GM12878 (cell line): ENCODE data around the gene HVCN1. TPM values are rescaled to one million over a fixed set of nuclear protein-coding genes. Genes with fewer than 3 reads are reported as not detected.
A peak's percentile ranks its signal among the peaks of the same experiment; 100 is the strongest.

Source experiments
- ATAC-seq: fragments of 200-7000 bp; cut with Tn5 transposase; 3 replicates; pipeline ENCODE4 v1.9.1; 2020; ENCODE audit warnings: mild to moderate bottlenecking, moderate library complexity
- BruUV-seq: library from RNA; stranded (reverse); fragments of 400-500 nt; replicated peaks from 2 replicates; lab custom pipeline; 2021; lab: Mats Ljungman, UMichigan
- CTCF ChIA-PET: fragments of 300-600 bp; sonication (Branson Sonifier 250); formaldehyde crosslinking; extraction: SDS; loops from one replicate; lab custom pipeline; 2021; ENCODE audit warnings: inconsistent platforms; lab: Yijun Ruan, JAX
- POLR2A ChIA-PET: fragments of 350-600 bp; formaldehyde crosslinking; extraction: SDS; loops from one replicate; lab custom pipeline; 2021; ENCODE audit warnings: inconsistent platforms; lab: Charles Lee
- RAD21 ChIA-PET: fragments of 300-600 bp; sonication (Branson Sonifier 250); formaldehyde crosslinking; loops from one replicate; lab custom pipeline; 2023; ENCODE audit warnings: antibody characterized with exemption; ENCODE audit not compliant: unreplicated experiment; lab: Charles Lee
- SMC1A ChIA-PET: fragments of 300-600 bp; sonication (Branson Sonifier 250); formaldehyde crosslinking; loops from one replicate; lab custom pipeline; 2023; ENCODE audit not compliant: unreplicated experiment, uncharacterized antibody; lab: Charles Lee
- DNase-seq: peaks from one replicate; pipeline ENCODE4 v3.0.0-alpha.2; 2011; ENCODE audit warnings: low read depth, low spot score
- FAIRE-seq: peaks from 3 replicates; lab custom pipeline; 2011; peaks lifted over from hg19 to GRCh38; lab: Jason Lieb, UNC
- H2AFZ ChIP-seq: 2 replicates; pipeline ENCODE4 v1.6.0; 2011; ENCODE audit warnings: low read depth, low read length, control low read depth; ENCODE audit not compliant: control insufficient read depth
- H3K27ac ChIP-seq: 2 replicates; pipeline ENCODE4 v1.5.1; 2011; ENCODE audit warnings: control low read depth; ENCODE audit not compliant: control insufficient read depth, insufficient read depth
- H3K27me3 ChIP-seq, 2 experiments: replicated peaks in 1 of 2; 2 replicates each; pipeline versions ENCODE4 v1.6.0 to v1.6.1; 2011; ENCODE audit warnings: low read length in 1 of 2; ENCODE audit not compliant: control insufficient read depth in 2 of 2, insufficient read depth in 2 of 2
- H3K36me3 ChIP-seq, 2 experiments: 2 replicates each; pipeline ENCODE4 v1.5.1; 2011; ENCODE audit warnings: low read length in 1 of 2; ENCODE audit not compliant: control insufficient read depth in 2 of 2, insufficient read depth in 2 of 2
- H3K4me1 ChIP-seq: 2 replicates; pipeline ENCODE4 v1.6.1; 2011; ENCODE audit warnings: mild to moderate bottlenecking, low read length, moderate library complexity, mixed read lengths; ENCODE audit not compliant: control insufficient read depth, insufficient read depth
- H3K4me2 ChIP-seq: 2 replicates; pipeline ENCODE4 v1.6.0; 2011; ENCODE audit warnings: control low read depth; ENCODE audit not compliant: control insufficient read depth, insufficient read depth
- H3K4me3 ChIP-seq: fragments of 200-600 bp; sonication (generic); 2 replicates; pipeline ENCODE4 v1.5.1; 2016
- H3K79me2 ChIP-seq: 2 replicates; pipeline ENCODE4 v1.6.0; 2011; ENCODE audit warnings: low read length; ENCODE audit not compliant: control insufficient read depth, insufficient read depth
- H3K9ac ChIP-seq: 2 replicates; pipeline ENCODE4 v1.8.0; 2011; ENCODE audit warnings: low read length, control low read depth, mixed read lengths; ENCODE audit not compliant: control insufficient read depth, insufficient read depth
- H3K9me3 ChIP-seq: replicated peaks from 3 replicates; pipeline ENCODE4 v1.5.1; 2011; ENCODE audit warnings: mild to moderate bottlenecking, low read length; ENCODE audit not compliant: control insufficient read depth, insufficient read depth
- H4K20me1 ChIP-seq: 2 replicates; pipeline ENCODE4 v1.6.0; 2011; ENCODE audit not compliant: control insufficient read depth, insufficient read depth
- BCL11A ChIP-seq: IDR thresholded peaks from 2 replicates; pipeline ENCODE4 v1.6.1; 2011; ENCODE audit warnings: low read depth, low read length
- CREM ChIP-seq: IDR thresholded peaks from 2 replicates; pipeline ENCODE4 v1.6.1; 2014; ENCODE audit warnings: antibody characterized with exemption, low read depth
- EED ChIP-seq: sonication (generic); IDR thresholded peaks from 2 replicates; pipeline ENCODE4 v1.6.1; 2016; ENCODE audit warnings: antibody characterized with exemption, low read depth
- EP300 ChIP-seq, 2 experiments: fragments of 150-350 bp in 1 of 2; IDR thresholded peaks; 2 replicates each; pipeline ENCODE4 v1.6.1; 2011 to 2012; ENCODE audit warnings: low read depth in 2 of 2, low read length in 2 of 2, borderline replicate concordance in 1 of 2, improper control_type of control experiment in 1 of 2, inconsistent platforms in 1 of 2; ENCODE audit not compliant: control insufficient read depth in 1 of 2
- IKZF2 ChIP-seq, 2 experiments: fragments of 450-650 bp; IDR thresholded peaks; 2 replicates each; pipeline ENCODE4 v1.6.1; 2017; ENCODE audit warnings: mild to moderate bottlenecking in 2 of 2, moderate library complexity in 2 of 2
- MTA2 ChIP-seq: fragments of 450-650 bp; IDR thresholded peaks from 2 replicates; pipeline ENCODE4 v1.6.1; 2016; ENCODE audit warnings: low read depth, mild to moderate bottlenecking, moderate library complexity
- MTA3 ChIP-seq: IDR thresholded peaks from 2 replicates; pipeline ENCODE4 v1.6.1; 2012; ENCODE audit warnings: low read length, inconsistent platforms, borderline replicate concordance
- NFYB ChIP-seq: IDR thresholded peaks from 2 replicates; pipeline ENCODE4 v1.6.1; 2011; ENCODE audit warnings: low read depth, mild to moderate bottlenecking, low read length, improper control_type of control experiment, moderate library complexity; ENCODE audit not compliant: insufficient read depth
- PAX8 ChIP-seq: fragments of 450-650 bp; IDR thresholded peaks from 2 replicates; pipeline ENCODE4 v1.6.1; 2017; ENCODE audit warnings: mild to moderate bottlenecking, moderate library complexity
- POLR2AphosphoS2 ChIP-seq: IDR thresholded peaks from 2 replicates; pipeline ENCODE4 v1.6.1; 2011; ENCODE audit warnings: low read depth, mild to moderate bottlenecking, low read length, improper control_type of control experiment, moderate library complexity
- SUPT20H ChIP-seq: IDR thresholded peaks from 2 replicates; pipeline ENCODE4 v1.6.1; 2011; ENCODE audit warnings: low read depth, mild to moderate bottlenecking, low read length, moderate library complexity, borderline replicate concordance; ENCODE audit not compliant: control insufficient read depth
- TCF3 ChIP-seq: IDR thresholded peaks from 2 replicates; pipeline ENCODE4 v1.6.1; 2012; ENCODE audit warnings: low read depth, mild to moderate bottlenecking, low read length, borderline replicate concordance; ENCODE audit not compliant: insufficient read depth
- ZZZ3 ChIP-seq: IDR thresholded peaks from 2 replicates; pipeline ENCODE4 v1.6.1; 2011; ENCODE audit warnings: low read depth; ENCODE audit not compliant: control insufficient read depth, insufficient read length
- WGBS: methylation state at CpG from one replicate; pipeline ENCODE4 v1.1.6; 2016; ENCODE audit warnings: low lambda C conversion rate; ENCODE audit not compliant: insufficient replicate concordance, insufficient coverage; ENCODE audit errors: missing lambda C conversion rate; 5-methylcytosine and 5-hydroxymethylcytosine counted together
- in situ Hi-C: fragments of 300-500 bp; cut with MboI; formaldehyde crosslinking; loops from 9 replicates; pipeline ENCODE4 v1.14.3; 2018; ENCODE audit warnings: mixed read lengths
- intact Hi-C: fragments of 100-400 bp; cut with micrococcal nuclease; formaldehyde crosslinking; loops from one replicate; pipeline ENCODE4 v1.14.2; 2022; ENCODE audit not compliant: unreplicated experiment
- polyA plus RNA-seq, 11 experiments: library from polyadenylated mRNA; depleted of rRNA in 4 of 11; unstranded in 6 of 11; stranded (reverse) in 5 of 11; fragments of >200 nt; fragmentation: Nextera tagmentation in 4 of 11; fragmentation: Illumina TruSeq in 1 of 11; extraction: Ambion mirVana in 4 of 11; extraction: Trizol in 1 of 11; gene quantifications; 1 replicate in 1 of 11; 2 replicates in 10 of 11; pipeline versions ENCODE4 v1.2.1 to v1.2.3, GENCODE V29; 2011 to 2016; ENCODE audit warnings: inconsistent platforms in 2 of 11, missing spikeins in 2 of 11, low read depth in 1 of 11
- total RNA-seq, 4 experiments: library from RNA; depleted of rRNA in 3 of 4; stranded (reverse); fragments of >200 nt in 3 of 4; fragmentation: Illumina TruSeq in 1 of 4; extraction: Trizol in 1 of 4; gene quantifications; 2 replicates each; pipeline versions ENCODE4 v1.2.1 to v1.2.3, GENCODE V29; 2013 to 2021
- TF ChIP-seq, protein P1 (sequence below): fragments of 450-650 bp; IDR thresholded peaks from 2 replicates; pipeline ENCODE4 v1.6.1; 2018; ENCODE audit warnings: mild to moderate bottlenecking, low read depth, moderate library complexity; ENCODE audit not compliant: partially characterized antibody
- TF ChIP-seq, protein P2 (sequence below): fragments of 450-650 bp; IDR thresholded peaks from 2 replicates; pipeline ENCODE4 v1.6.1; 2017; ENCODE audit warnings: mild to moderate bottlenecking, moderate library complexity

HVCN1 gene
- total and polyA plus RNA-seq, 10 of the 15 experiments (the other 5 are each of a cell fraction or from before 2014, with no cell fraction given) = 27.8 to 181 (median 103) TPM

GRCh38 chr12:110684312-110684836 is 4.5 kb downstream of the HVCN1 start:
- Histone ChIP-seq H3K27me3 (no peaks in the 10 kb centered on the region), H3K79me2 (peaks cover 70% of the 10 kb centered on the region), H3K36me3 (peaks cover 2 to 23% of the 10 kb centered on the region in 2 experiments; a peak in 2 of 4 replicates), H2AFZ (no peak overlapping the region; the same call in 1 of the 2 replicates), H3K4me3 (peak overlapping the region; percentile 90), H3K9me3 (no peaks in the 10 kb centered on the region; the same call in 2 of the 3 replicates), H3K9ac (peak overlapping the region; percentile 49; the same call in 1 of the 2 replicates), H3K4me2 (peak overlapping the region; percentile 43), H4K20me1 (no peaks in the 10 kb centered on the region), H3K4me1 (peaks cover 29% of the 10 kb centered on the region), H3K27ac (peak overlapping the region; percentile 68)
- CTCF ChIA-PET = interaction anchor here (0.8 to 1.4 kb wide), 4 partner anchors 8 to 16 kb away, joined by 3 read pairs; no protein-coding TSS in a partner anchor
- BruUV-seq = no TSS peak
- FAIRE-seq = no peak
- intact Hi-C loops (no loop called here), in situ Hi-C loops (no loop called here)
- RAD21 ChIA-PET = interaction anchor here (0.7 to 3.6 kb wide), 5 partner anchors 13 to 65 kb away, joined by 3 to 43 read pairs (median 7); no protein-coding TSS in a partner anchor
- DNase-seq = no peak
- peak; percentile 2; the same call in 2 of the 3 replicates for ATAC-seq
- 26% methylated on average over 7 of the region's 7 CpGs for WGBS
- POLR2A ChIA-PET = interaction anchor here (0.5 to 5.1 kb wide), 4 partner anchors 16 to 78 kb away, joined by 5 to 80 read pairs (median 6); no protein-coding TSS in a partner anchor
- SMC1A ChIA-PET = interaction anchor here (0.7 to 8.3 kb wide), 9 partner anchors 9 to 71 kb away, joined by 3 to 80 read pairs (median 5); no protein-coding TSS in a partner anchor
- TF ChIP-seq EED = no peak
- TF ChIP-seq BCL11A = no peak
- 0 out of 2 replicates have a peak, but pooled peaks have one; percentile 28 for TF ChIP-seq POLR2AphosphoS2
- TF ChIP-seq ZZZ3 = no peak
- TF ChIP-seq, protein P1, sequence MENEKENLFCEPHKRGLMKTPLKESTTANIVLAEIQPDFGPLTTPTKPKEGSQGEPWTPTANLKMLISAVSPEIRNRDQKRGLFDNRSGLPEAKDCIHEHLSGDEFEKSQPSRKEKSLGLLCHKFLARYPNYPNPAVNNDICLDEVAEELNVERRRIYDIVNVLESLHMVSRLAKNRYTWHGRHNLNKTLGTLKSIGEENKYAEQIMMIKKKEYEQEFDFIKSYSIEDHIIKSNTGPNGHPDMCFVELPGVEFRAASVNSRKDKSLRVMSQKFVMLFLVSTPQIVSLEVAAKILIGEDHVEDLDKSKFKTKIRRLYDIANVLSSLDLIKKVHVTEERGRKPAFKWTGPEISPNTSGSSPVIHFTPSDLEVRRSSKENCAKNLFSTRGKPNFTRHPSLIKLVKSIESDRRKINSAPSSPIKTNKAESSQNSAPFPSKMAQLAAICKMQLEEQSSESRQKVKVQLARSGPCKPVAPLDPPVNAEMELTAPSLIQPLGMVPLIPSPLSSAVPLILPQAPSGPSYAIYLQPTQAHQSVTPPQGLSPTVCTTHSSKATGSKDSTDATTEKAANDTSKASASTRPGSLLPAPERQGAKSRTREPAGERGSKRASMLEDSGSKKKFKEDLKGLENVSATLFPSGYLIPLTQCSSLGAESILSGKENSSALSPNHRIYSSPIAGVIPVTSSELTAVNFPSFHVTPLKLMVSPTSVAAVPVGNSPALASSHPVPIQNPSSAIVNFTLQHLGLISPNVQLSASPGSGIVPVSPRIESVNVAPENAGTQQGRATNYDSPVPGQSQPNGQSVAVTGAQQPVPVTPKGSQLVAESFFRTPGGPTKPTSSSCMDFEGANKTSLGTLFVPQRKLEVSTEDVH = no peak
- peak; percentile 42; the same call in 1 of the 2 replicates for TF ChIP-seq MTA2
- TF ChIP-seq IKZF2 (IDR thresholded peaks at IDR 0.05) = peak; percentile 29 to 48; a peak in 1 of 4 replicates
- 0 out of 2 replicates have a peak, but pooled peaks have one; percentile 8 for TF ChIP-seq NFYB
- TF ChIP-seq PAX8 = no peak
- TF ChIP-seq CREM = no peak
- TF ChIP-seq SUPT20H = no peak
- TF ChIP-seq TCF3 = no peak
- 0 out of 4 replicates have a peak, but pooled peaks of 1 of the 2 experiments have one; percentile 13 for TF ChIP-seq EP300 (IDR thresholded peaks at IDR 0.05; ENCODE audit: borderline replicate concordance in 1 of 2, control insufficient read depth in 1 of 2, low read depth in 2 of 2, low read length in 2 of 2)
- TF ChIP-seq, protein P2, sequence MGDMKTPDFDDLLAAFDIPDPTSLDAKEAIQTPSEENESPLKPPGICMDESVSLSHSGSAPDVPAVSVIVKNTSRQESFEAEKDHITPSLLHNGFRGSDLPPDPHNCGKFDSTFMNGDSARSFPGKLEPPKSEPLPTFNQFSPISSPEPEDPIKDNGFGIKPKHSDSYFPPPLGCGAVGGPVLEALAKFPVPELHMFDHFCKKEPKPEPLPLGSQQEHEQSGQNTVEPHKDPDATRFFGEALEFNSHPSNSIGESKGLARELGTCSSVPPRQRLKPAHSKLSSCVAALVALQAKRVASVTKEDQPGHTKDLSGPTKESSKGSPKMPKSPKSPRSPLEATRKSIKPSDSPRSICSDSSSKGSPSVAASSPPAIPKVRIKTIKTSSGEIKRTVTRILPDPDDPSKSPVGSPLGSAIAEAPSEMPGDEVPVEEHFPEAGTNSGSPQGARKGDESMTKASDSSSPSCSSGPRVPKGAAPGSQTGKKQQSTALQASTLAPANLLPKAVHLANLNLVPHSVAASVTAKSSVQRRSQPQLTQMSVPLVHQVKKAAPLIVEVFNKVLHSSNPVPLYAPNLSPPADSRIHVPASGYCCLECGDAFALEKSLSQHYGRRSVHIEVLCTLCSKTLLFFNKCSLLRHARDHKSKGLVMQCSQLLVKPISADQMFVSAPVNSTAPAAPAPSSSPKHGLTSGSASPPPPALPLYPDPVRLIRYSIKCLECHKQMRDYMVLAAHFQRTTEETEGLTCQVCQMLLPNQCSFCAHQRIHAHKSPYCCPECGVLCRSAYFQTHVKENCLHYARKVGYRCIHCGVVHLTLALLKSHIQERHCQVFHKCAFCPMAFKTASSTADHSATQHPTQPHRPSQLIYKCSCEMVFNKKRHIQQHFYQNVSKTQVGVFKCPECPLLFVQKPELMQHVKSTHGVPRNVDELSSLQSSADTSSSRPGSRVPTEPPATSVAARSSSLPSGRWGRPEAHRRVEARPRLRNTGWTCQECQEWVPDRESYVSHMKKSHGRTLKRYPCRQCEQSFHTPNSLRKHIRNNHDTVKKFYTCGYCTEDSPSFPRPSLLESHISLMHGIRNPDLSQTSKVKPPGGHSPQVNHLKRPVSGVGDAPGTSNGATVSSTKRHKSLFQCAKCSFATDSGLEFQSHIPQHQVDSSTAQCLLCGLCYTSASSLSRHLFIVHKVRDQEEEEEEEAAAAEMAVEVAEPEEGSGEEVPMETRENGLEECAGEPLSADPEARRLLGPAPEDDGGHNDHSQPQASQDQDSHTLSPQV = no peak
- no peak for TF ChIP-seq MTA3
